HepG2 (cell line): Measurements from ENCODE around the gene SAMD5. TPM values are rescaled to one million over a fixed set of nuclear protein-coding genes. Genes with fewer than 3 reads are reported as not detected.

Experiments
- ATAC-seq: fragments of 200-7000 bp; cut with Tn5 transposase; 3 replicates; pipeline ENCODE4 v1.9.1; 2020; ENCODE audit warnings: mild to moderate bottlenecking, moderate library complexity
- BruUV-seq: library from RNA; stranded (reverse); fragments of 400-500 nt; replicated peaks from 2 replicates; lab custom pipeline; 2021; lab: Mats Ljungman, UMichigan
- CTCF ChIA-PET: fragments of 300-600 bp; formaldehyde crosslinking; extraction: SDS; loops from one replicate; lab custom pipeline; 2021; ENCODE audit warnings: low total read pairs, inconsistent platforms, low intra/inter-chr PET ratio; lab: Yijun Ruan, JAX
- POLR2A ChIA-PET: fragments of 350-600 bp; sonication (Branson Sonifier 250); formaldehyde crosslinking; loops from one replicate; lab custom pipeline; 2020; ENCODE audit warnings: antibody characterized with exemption, inconsistent platforms; lab: Yijun Ruan, JAX
- DNase-seq: peaks from one replicate; pipeline ENCODE4 v3.0.0-alpha.2; 2015; ENCODE audit warnings: low spot score
- FAIRE-seq: peaks from 3 replicates; lab custom pipeline; 2011; peaks lifted over from hg19 to GRCh38; lab: Jason Lieb, UNC
- H2AFZ ChIP-seq: one replicate; pipeline ENCODE4 v1.6.1; 2011; ENCODE audit warnings: low read length, inconsistent platforms
- H3K27ac ChIP-seq: fragments of 300-600 bp; 3 replicates; pipeline ENCODE4 v1.8.0; 2011; ENCODE audit warnings: mixed run types, mild to moderate bottlenecking, mixed read lengths, low read length, inconsistent platforms; ENCODE audit not compliant: insufficient read depth; ENCODE audit errors: extremely low read length
- H3K27me3 ChIP-seq, 2 experiments: fragments of 200-600 bp in 1 of 2; 2 replicates in 1 of 2; 3 replicates in 1 of 2; pipeline versions ENCODE4 v1.6.0 to v1.8.0; 2011; ENCODE audit warnings: low read length in 2 of 2, mild to moderate bottlenecking in 2 of 2, moderate library complexity in 2 of 2, inconsistent platforms in 1 of 2; ENCODE audit not compliant: insufficient read depth in 2 of 2, control insufficient read depth in 1 of 2
- H3K36me3 ChIP-seq, 2 experiments: fragments of 200-600 bp in 1 of 2; replicated peaks in 1 of 2; 2 replicates in 1 of 2; 3 replicates in 1 of 2; pipeline versions ENCODE4 v1.5.1 to v1.8.0; 2011; ENCODE audit warnings: low read length in 2 of 2, inconsistent platforms in 1 of 2; ENCODE audit not compliant: insufficient read depth in 2 of 2, control insufficient read depth in 1 of 2
- H3K4me1 ChIP-seq: 2 replicates; pipeline ENCODE4 v1.5.1; 2012; ENCODE audit warnings: low read length, inconsistent platforms; ENCODE audit not compliant: insufficient read depth
- H3K4me2 ChIP-seq: 2 replicates; pipeline ENCODE4 v1.6.0; 2011; ENCODE audit warnings: low read depth, low read length, inconsistent platforms
- H3K4me3 ChIP-seq, 3 experiments: fragments of 200-600 bp in 1 of 3; sonication (generic), shearing (Covaris generic) in 1 of 3; replicated peaks in 1 of 3; 2 replicates each; pipeline ENCODE4 v1.5.1; 2011 to 2016; ENCODE audit warnings: low read length in 3 of 3, inconsistent platforms in 2 of 3, low read depth in 2 of 3, mild to moderate bottlenecking in 2 of 3, control low read depth in 1 of 3, mixed read lengths in 1 of 3; ENCODE audit not compliant: insufficient read depth in 1 of 3
- H3K79me2 ChIP-seq: one replicate; pipeline ENCODE4 v1.6.1; 2011; ENCODE audit warnings: low read length, inconsistent platforms; ENCODE audit not compliant: insufficient read depth
- H3K9ac ChIP-seq: 2 replicates; pipeline ENCODE4 v1.6.0; 2011; ENCODE audit warnings: mild to moderate bottlenecking, low read depth, low read length, inconsistent platforms; ENCODE audit not compliant: insufficient read depth
- H3K9me3 ChIP-seq: 2 replicates; pipeline ENCODE4 v1.5.1; 2012; ENCODE audit warnings: mild to moderate bottlenecking, low read length
- H4K20me1 ChIP-seq: 2 replicates; pipeline ENCODE4 v1.6.0; 2011; ENCODE audit warnings: inconsistent platforms, mild to moderate bottlenecking, low read length, moderate library complexity; ENCODE audit not compliant: insufficient read depth
- ATF7 ChIP-seq, 2 experiments: fragments of 450-650 bp in 1 of 2; sonication (generic) in 1 of 2; formaldehyde crosslinking in 1 of 2; IDR thresholded peaks; 2 replicates each; pipeline versions ENCODE4 v1.4.0 to v1.6.1; 2016 to 2020; ENCODE audit warnings: antibody characterized with exemption in 1 of 2, mild to moderate bottlenecking in 1 of 2, missing genetic modification reagents in 1 of 2
- ELF3 ChIP-seq: IDR thresholded peaks from 2 replicates; pipeline ENCODE4 v1.6.1; 2016; ENCODE audit warnings: missing genetic modification reagents, missing compliant biosample characterization
- GATAD2A ChIP-seq: IDR thresholded peaks from 2 replicates; pipeline ENCODE4 v1.6.1; 2016
- KLF16 ChIP-seq, 2 experiments: sonication (generic) in 1 of 2; formaldehyde crosslinking in 1 of 2; IDR thresholded peaks; 2 replicates each; pipeline versions ENCODE4 v1.6.1 to v1.8.0; 2016 to 2023; ENCODE audit warnings: missing genetic modification reagents in 2 of 2, missing compliant biosample characterization in 1 of 2
- KMT2A ChIP-seq: sonication (generic); formaldehyde crosslinking; IDR thresholded peaks from 2 replicates; pipeline ENCODE4 v1.4.0; 2020; ENCODE audit warnings: missing genetic modification reagents
- MAF1 ChIP-seq: sonication (generic); formaldehyde crosslinking; IDR thresholded peaks from 2 replicates; pipeline ENCODE4 v1.5.0; 2020; ENCODE audit warnings: missing genetic modification reagents, borderline replicate concordance
- RAD51 ChIP-seq: fragments of 450-650 bp; IDR thresholded peaks from 2 replicates; pipeline ENCODE4 v1.6.1; 2016; ENCODE audit warnings: borderline replicate concordance
- TCF7L2 ChIP-seq: IDR thresholded peaks from 2 replicates; pipeline ENCODE4 v1.6.1; 2011; ENCODE audit warnings: mild to moderate bottlenecking, low read depth, low read length, moderate library complexity
- USF2 ChIP-seq, 2 experiments: sonication (generic) in 1 of 2; formaldehyde crosslinking in 1 of 2; IDR thresholded peaks; 2 replicates each; pipeline versions ENCODE4 v1.5.1 to v1.6.1; 2011 to 2020; ENCODE audit warnings: borderline replicate concordance in 1 of 2, low read depth in 1 of 2, low read length in 1 of 2, mild to moderate bottlenecking in 1 of 2, missing genetic modification reagents in 1 of 2, moderate library complexity in 1 of 2
- ZNF530 ChIP-seq: sonication (generic); formaldehyde crosslinking; IDR thresholded peaks from 2 replicates; pipeline ENCODE4 v1.5.0; 2020; ENCODE audit warnings: low read depth, mild to moderate bottlenecking, missing genetic modification reagents
- ZNF619 ChIP-seq: sonication (generic); formaldehyde crosslinking; IDR thresholded peaks from 2 replicates; pipeline ENCODE4 v1.4.0; 2020; ENCODE audit warnings: mild to moderate bottlenecking, missing genetic modification reagents
- ZSCAN12 ChIP-seq: sonication (generic); formaldehyde crosslinking; IDR thresholded peaks from 2 replicates; pipeline ENCODE4 v1.9.0; 2021; ENCODE audit warnings: mild to moderate bottlenecking, missing genetic modification reagents
- WGBS: methylation state at CpG from one replicate; pipeline ENCODE4 v1.1.6; 2017; ENCODE audit warnings: low lambda C conversion rate; 5-methylcytosine and 5-hydroxymethylcytosine counted together
- in situ Hi-C: cut with HindIII; loops from 2 replicates; pipeline ENCODE4 v1.10.0; 2017; ENCODE audit warnings: low pct_unique_long_range_greater_than_20kb; ENCODE audit not compliant: extremely low pct_ligation_motif_present
- intact Hi-C: fragments of 100-400 bp; cut with micrococcal nuclease; formaldehyde crosslinking; loops from one replicate; pipeline ENCODE4 v1.10.0; 2022; ENCODE audit not compliant: unreplicated experiment
- polyA plus RNA-seq, 8 experiments: library from polyadenylated mRNA; depleted of rRNA in 3 of 8; stranded (reverse) in 7 of 8; unstranded in 1 of 8; fragments of >200 nt; fragmentation: Illumina TruSeq in 4 of 8; extraction: Trizol in 4 of 8; gene quantifications; 2 replicates each; pipeline versions ENCODE4 v1.2.1 to v1.2.3, GENCODE V29; 2011 to 2016; ENCODE audit warnings: low read depth in 4 of 8, missing spikeins in 1 of 8, mixed read lengths in 1 of 8; ENCODE audit not compliant: insufficient read depth in 1 of 8
- total RNA-seq, 5 experiments: library from RNA; depleted of rRNA; stranded (reverse); fragments of >200 nt; fragmentation: Illumina TruSeq; extraction: Trizol; gene quantifications; 2 replicates each; pipeline ENCODE4 v1.2.3, GENCODE V29; 2016; ENCODE audit warnings: low read depth in 1 of 5
- TF ChIP-seq, protein P1 (sequence below): fragments of 450-650 bp; IDR thresholded peaks from 2 replicates; pipeline ENCODE4 v1.6.1; 2016

SAMD5 gene
- total and polyA plus RNA-seq, 2 of the 13 experiments (the other 11 are each of a cell fraction or from before 2014, with no cell fraction given): 0.02 to 0.07 TPM

- Histone ChIP-seq H3K27ac (no peak overlapping the region), H3K4me2 (no peak overlapping the region), H2AFZ (no peak overlapping the region), H4K20me1 (no peaks in the 10 kb centered on the region), H3K27me3 (peaks cover 0 to 4% of the 10 kb centered on the region in 2 experiments; a peak in 1 of 5 replicates), H3K4me3 (no peak overlapping the region), H3K36me3 (no peaks in the 10 kb centered on the region), H3K4me1 (no peaks in the 10 kb centered on the region), H3K9ac (no peak overlapping the region), H3K79me2 (no peaks in the 10 kb centered on the region), H3K9me3 (no peaks in the 10 kb centered on the region)
- POLR2A ChIA-PET: no interaction called here
- TF ChIP-seq ZSCAN12 (CRISPR knock-in tag): no peak
- no peak for TF ChIP-seq MAF1 (CRISPR knock-in tag)
- no peak for TF ChIP-seq GATAD2A (CRISPR knock-in tag)
- TF ChIP-seq TCF7L2: no peak
- no peak for TF ChIP-seq ELF3 (CRISPR knock-in tag)
- no peak for TF ChIP-seq ZNF619 (CRISPR knock-in tag)
- no peak for TF ChIP-seq ATF7 (IDR thresholded peaks at IDR 0.05)
- TF ChIP-seq ATF7 (CRISPR knock-in tag; IDR thresholded peaks at IDR 0.05): no peak
- TF ChIP-seq KMT2A (CRISPR knock-in tag): no peak
- no peak for TF ChIP-seq ZNF530 (CRISPR knock-in tag)
- CTCF ChIA-PET: no interaction called here
- in situ Hi-C loops: no loop called here
- intact Hi-C loops: no loop called here
- WGBS: 7% methylated on average over 4 of the region's 4 CpGs
- no TSS peak for BruUV-seq
- ATAC-seq: no peak
- no peak for DNase-seq
- no peak for FAIRE-seq
These were observed 95.9 kb downstream of the SAMD5 start for GRCh38 chr6:147604373-147604772.

DNA sequence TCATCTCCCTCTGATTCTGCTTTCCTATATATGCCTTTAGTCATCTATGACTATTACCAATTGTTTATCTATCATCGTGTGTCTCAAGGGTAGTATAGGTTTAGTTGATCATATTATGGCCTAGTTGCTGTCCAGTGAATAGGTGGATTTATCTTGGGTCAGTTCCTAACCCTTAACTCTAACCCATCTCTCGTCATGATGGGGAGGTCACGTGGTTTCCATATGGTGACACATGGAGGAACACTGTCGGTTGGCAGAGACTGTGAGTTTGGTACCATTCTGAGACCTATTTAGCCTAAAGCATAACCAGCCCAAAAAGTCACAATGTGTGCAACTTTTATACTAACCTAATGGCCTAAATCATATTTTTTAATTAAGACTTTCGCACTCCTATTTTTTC lies 103.5 kb downstream of the SAMD5 start:
- DNase-seq (no peak), FAIRE-seq (no peak), ATAC-seq (no peak)
- ChIA-PET POLR2A (no interaction called here), CTCF (no interaction called here)
- Histone ChIP-seq H3K27me3 (no peaks in the 10 kb centered on the region), H3K9ac (no peak overlapping the region), H3K4me2 (no peak overlapping the region), H3K79me2 (no peaks in the 10 kb centered on the region), H4K20me1 (no peaks in the 10 kb centered on the region), H3K4me1 (no peaks in the 10 kb centered on the region), H3K27ac (no peak overlapping the region), H3K4me3 (no peak overlapping the region), H3K9me3 (no peaks in the 10 kb centered on the region), H2AFZ (no peak overlapping the region), H3K36me3 (no peaks in the 10 kb centered on the region)
- no TSS peak for BruUV-seq
- 13% methylated on average over 5 of the region's 5 CpGs for WGBS
- intact Hi-C loops (no loop called here), in situ Hi-C loops (no loop called here)
- TF ChIP-seq KLF16 (CRISPR knock-in tag; IDR thresholded peaks at IDR 0.05) (no peak), RAD51 (peak; percentile 61; the same call in 1 of the 2 replicates), USF2 (IDR thresholded peaks at IDR 0.05; ENCODE audit: low read depth, low read length) (peak; percentile 54), USF2 (CRISPR knock-in tag; IDR thresholded peaks at IDR 0.05; ENCODE audit: borderline replicate concordance) (no peak)
- TF ChIP-seq, protein P1, sequence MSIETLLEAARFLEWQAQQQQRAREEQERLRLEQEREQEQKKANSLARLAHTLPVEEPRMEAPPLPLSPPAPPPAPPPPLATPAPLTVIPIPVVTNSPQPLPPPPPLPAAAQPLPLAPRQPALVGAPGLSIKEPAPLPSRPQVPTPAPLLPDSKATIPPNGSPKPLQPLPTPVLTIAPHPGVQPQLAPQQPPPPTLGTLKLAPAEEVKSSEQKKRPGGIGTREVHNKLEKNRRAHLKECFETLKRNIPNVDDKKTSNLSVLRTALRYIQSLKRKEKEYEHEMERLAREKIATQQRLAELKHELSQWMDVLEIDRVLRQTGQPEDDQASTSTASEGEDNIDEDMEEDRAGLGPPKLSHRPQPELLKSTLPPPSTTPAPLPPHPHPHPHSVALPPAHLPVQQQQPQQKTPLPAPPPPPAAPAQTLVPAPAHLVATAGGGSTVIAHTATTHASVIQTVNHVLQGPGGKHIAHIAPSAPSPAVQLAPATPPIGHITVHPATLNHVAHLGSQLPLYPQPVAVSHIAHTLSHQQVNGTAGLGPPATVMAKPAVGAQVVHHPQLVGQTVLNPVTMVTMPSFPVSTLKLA: peak; percentile 98
